Fibroblast of pulmonary artery (primary cell): ENCODE measurements around the gene SETD2.
A peak's percentile ranks its signal among the peaks of the same experiment; 100 is the strongest.
"Not testable (repeated sequence)": the region's sequence is repeated elsewhere in the genome, so short reads cannot be mapped to it uniquely, and the experiment has no call there.

Experiments used
- DNase-seq: peaks from one replicate; pipeline ENCODE4 v3.0.0-alpha.2; 2010; ENCODE audit warnings: low read depth
- H3K4me3 ChIP-seq: replicated peaks from 2 replicates; pipeline ENCODE4 v1.5.1; 2011; ENCODE audit warnings: low read depth, mild to moderate bottlenecking, control low read depth, low read length, moderate library complexity
- CTCF ChIP-seq: IDR thresholded peaks from 2 replicates; pipeline ENCODE4 v1.5.1; 2011; ENCODE audit warnings: mild to moderate bottlenecking, control low read depth, low read length, inconsistent platforms; ENCODE audit errors: missing control alignments

SETD2 gene

GRCh38 chr3:47073685-47074084 is 90.2 kb downstream of the SETD2 start:
- DNase-seq = peak; percentile 4
- no peak for TF ChIP-seq CTCF
- H3K4me3 ChIP-seq = no peak overlapping the region

- no peak for DNase-seq
- no peak for TF ChIP-seq CTCF
- H3K4me3 ChIP-seq = no peak overlapping the region
These were observed 93.1 kb downstream of the SETD2 start for GRCh38 chr3:47070770-47071169.

GRCh38 chr3:47066259-47066658 is 97.7 kb downstream of the SETD2 start:
- not testable (repeated sequence) for DNase-seq, H3K4me3 ChIP-seq

GRCh38 chr3:47065681-47066080 is 98.2 kb downstream of the SETD2 start:
- TF ChIP-seq CTCF = no peak
- no peak for DNase-seq

GRCh38 chr3:47065058-47065457 is 98.9 kb downstream of the SETD2 start:
- TF ChIP-seq CTCF = no peak

More at GRCh38 chr3:47065681-47066080, 98.2 kb downstream of the SETD2 start:
- H3K4me3 ChIP-seq = no peak overlapping the region

GRCh38 chr3:47057212-47057671 is 106.7 kb downstream of the SETD2 start:
- TF ChIP-seq CTCF = no peak
- no peak for DNase-seq
- H3K4me3 ChIP-seq = no peak overlapping the region

More at GRCh38 chr3:47065058-47065457, 98.9 kb downstream of the SETD2 start:
- H3K4me3 ChIP-seq = no peak overlapping the region
- no peak for DNase-seq

GRCh38 chr3:47056705-47057104 is 107.2 kb downstream of the SETD2 start:
- H3K4me3 ChIP-seq = no peak overlapping the region
- no peak for DNase-seq
- TF ChIP-seq CTCF = no peak
